Measurements from ENCODE around the gene ZNF8. TPM values are rescaled to one million over a fixed set of nuclear protein-coding genes. Genes with fewer than 3 reads are reported as not detected.
"Not testable (repeated sequence)": the region's sequence is repeated elsewhere in the genome, so short reads cannot be mapped to it uniquely, and the experiment has no call there.

The ZNF8 gene
- total RNA-seq, 1 donor from 2014 or later = 6.0 TPM

DNA sequence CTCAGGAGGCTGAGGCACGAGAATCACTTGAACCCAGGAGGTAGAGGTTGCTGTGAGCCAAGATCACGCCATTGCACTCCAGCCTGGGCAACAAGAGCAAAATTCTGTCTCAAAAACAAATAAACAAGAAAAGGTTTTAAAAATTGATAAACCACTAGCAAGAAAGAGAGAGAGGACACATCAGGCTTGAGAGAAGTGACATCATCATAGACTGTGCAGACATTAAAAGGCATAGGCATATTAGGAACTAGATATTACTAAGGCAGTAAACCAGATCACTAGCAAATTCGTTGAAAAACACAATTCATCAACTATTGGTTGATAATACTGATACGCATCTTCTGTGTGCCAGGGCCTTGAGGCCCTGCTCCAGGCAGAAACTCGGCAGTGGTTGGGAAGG, 66.8 kb downstream of the ZNF8 start:
- H3K4me1 ChIP-seq = peaks cover 0 to 2% of the 10 kb centered on the region in 2 donors
- no peaks in the 10 kb centered on the region for H3K27me3 ChIP-seq
- H3K36me3 ChIP-seq = peaks cover 0 to 17% of the 10 kb centered on the region in 2 donors
- H3K27ac ChIP-seq = no peak overlapping the region
- TF ChIP-seq CTCF (IDR thresholded peaks at IDR 0.05) = no peak
- H3K9me3 ChIP-seq = no peaks in the 10 kb centered on the region
- H3K4me3 ChIP-seq = no peak overlapping the region
- intact Hi-C loops (cut with DNase I) = no loop called here
- DNase-seq (ENCODE audit: low spot score in 2 of 2) = no peak

- TF ChIP-seq CTCF (IDR thresholded peaks at IDR 0.05) = no peak
- Histone ChIP-seq H3K27me3 (no peaks in the 10 kb centered on the region), H3K4me1 (peaks cover 0 to 2% of the 10 kb centered on the region in 2 donors), H3K4me3 (peak overlapping the region; percentile 60 to 72), H3K9me3 (no peaks in the 10 kb centered on the region), H3K27ac (peak overlapping the region; percentile 70 to 82), H3K36me3 (no peaks in the 10 kb centered on the region)
- intact Hi-C loops (cut with DNase I) = no loop called here
- peak in 1 of 2 donors; percentile 71 for DNase-seq (ENCODE audit: low spot score in 2 of 2)
These were observed 68.5 kb downstream of the ZNF8 start for GRCh38 chr19:58346961-58347929.

DNA sequence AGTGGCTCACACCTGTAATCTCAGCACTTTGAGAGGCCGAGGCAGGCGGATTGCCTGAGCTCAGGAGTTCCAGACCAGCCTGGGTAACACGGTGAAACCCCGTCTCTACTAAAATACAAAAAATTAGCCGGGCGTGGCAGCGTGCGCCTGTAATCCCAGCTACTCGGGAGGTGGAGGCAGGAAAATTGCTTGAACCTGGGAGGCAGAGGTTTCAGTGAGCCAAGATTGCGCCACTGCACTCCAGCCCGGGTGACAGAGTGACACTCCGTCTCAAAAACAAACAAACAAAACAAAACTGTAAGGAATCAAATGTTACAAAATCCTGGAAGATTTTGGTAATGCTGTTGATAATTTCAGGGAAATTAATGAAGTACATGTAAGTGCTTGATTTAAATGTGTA, 69.3 kb downstream of the ZNF8 start:
- intact Hi-C loops (cut with DNase I); H3K4me1 ChIP-seq; H3K9me3 ChIP-seq; H3K27me3 ChIP-seq; H3K36me3 ChIP-seq; DNase-seq (ENCODE audit: low spot score in 2 of 2): not testable (repeated sequence)
- H3K27ac ChIP-seq = peak overlapping the region in 1 of 2 donors; percentile 82
- peak overlapping the region; percentile 60 to 72 for H3K4me3 ChIP-seq

DNA sequence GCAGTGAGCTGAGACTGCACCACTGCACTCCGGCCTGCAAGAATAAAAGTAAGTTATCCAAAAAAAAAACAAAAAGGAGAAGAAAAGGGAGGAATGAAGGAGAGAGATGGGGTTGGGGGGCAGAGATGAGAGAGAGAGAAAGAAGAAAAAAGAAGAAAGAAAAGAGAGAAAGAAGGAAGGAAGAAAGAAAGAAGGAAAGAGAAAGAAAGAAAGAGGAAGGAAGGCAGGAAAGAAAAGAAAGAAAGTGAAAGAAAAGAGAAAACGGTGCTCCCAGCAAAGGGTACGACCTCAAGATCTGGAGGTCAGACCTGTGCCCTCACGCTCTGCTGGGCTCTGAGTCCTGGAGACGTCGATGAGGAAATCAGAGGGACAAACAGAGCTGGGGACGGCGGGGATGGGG, 70.8 kb downstream of the ZNF8 start:
- Histone ChIP-seq H3K4me3 (no peak overlapping the region), H3K36me3 (no peaks in the 10 kb centered on the region), H3K4me1 (peaks cover 0 to 2% of the 10 kb centered on the region in 2 donors), H3K27ac (no peak overlapping the region), H3K9me3 (no peaks in the 10 kb centered on the region), H3K27me3 (no peaks in the 10 kb centered on the region)
- DNase-seq (ENCODE audit: low spot score in 2 of 2) = no peak
- TF ChIP-seq CTCF (IDR thresholded peaks at IDR 0.05) = no peak
- intact Hi-C loops (cut with DNase I) = no loop called here

DNA sequence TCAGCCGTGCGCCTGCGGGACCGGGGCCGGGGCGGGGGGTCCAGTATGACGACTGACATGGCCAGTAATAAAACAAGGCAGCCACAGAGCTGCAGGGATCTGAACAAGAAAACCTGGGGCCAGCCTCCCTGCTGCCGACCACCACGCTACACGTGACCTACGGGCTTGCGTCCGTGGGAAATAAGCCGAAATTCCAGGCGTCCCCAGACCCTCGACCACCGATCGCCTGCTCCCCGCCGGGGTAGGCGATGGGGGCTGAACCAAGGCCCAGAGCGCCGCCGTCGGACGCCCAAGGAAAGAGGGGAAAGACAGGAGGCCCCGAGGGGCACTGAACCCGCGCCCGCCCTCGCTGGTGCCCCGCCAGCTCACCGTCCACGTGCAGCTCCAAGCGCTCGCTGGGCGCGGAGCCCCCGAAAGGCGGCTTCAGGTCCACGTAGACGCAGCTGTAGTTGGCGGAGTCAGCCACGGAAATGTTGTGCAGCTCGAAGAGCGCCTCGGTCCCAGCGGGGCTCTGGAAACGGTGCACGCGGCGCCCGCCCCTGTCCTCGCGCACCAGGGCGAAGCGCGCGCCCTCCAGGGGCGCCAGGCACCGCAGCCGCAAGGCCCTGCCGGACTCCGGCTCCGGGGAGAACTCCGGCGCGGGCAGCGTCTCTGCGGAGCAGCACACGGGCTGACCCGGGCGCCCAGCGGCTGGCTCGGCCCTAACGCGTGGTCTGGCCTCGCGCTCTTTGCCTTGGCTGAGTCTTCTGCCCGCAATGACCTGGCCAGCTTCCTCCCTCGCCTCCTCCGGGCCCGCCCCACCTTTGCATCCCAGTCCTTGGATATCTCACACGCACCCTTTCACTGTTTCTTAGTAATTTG, 71.5 kb downstream of the ZNF8 start:
- Histone ChIP-seq H3K27ac (no peak overlapping the region), H3K27me3 (no peaks in the 10 kb centered on the region), H3K4me3 (no peak overlapping the region), H3K9me3 (no peaks in the 10 kb centered on the region), H3K36me3 (no peaks in the 10 kb centered on the region), H3K4me1 (peaks cover 0 to 2% of the 10 kb centered on the region in 2 donors)
- DNase-seq (ENCODE audit: low spot score in 2 of 2) = no peak
- TF ChIP-seq CTCF (IDR thresholded peaks at IDR 0.05) = no peak
- intact Hi-C loops (cut with DNase I) = no loop called here

All from ascending aorta (tissue), 2 donors.